ENCODE measurements around the gene SOHLH1.

Gene SOHLH1

GRCh38 chr9:135690836-135691570 is 8.3 kb downstream of the SOHLH1 start:
- peaks cover 5% of the 10 kb centered on the region for H3K27me3 ChIP-seq (ENCODE audit: low read depth, low read length)
- no peaks in the 10 kb centered on the region for H3K9me3 ChIP-seq (ENCODE audit: control insufficient read depth in 1 of 2, low read length in 2 of 2)
- no peak overlapping the region for H3K4me3 ChIP-seq (ENCODE audit: low read depth in 1 of 2, low read length in 2 of 2)
- H3K27ac ChIP-seq (ENCODE audit: low read length) = no peak overlapping the region
- H3K36me3 ChIP-seq (ENCODE audit: control insufficient read depth in 1 of 2, insufficient read depth in 2 of 2, low read length in 2 of 2) = no peaks in the 10 kb centered on the region
- no peaks in the 10 kb centered on the region for H3K4me1 ChIP-seq (ENCODE audit: control insufficient read depth in 1 of 2, insufficient read depth in 2 of 2, low read length in 2 of 2)

- H3K9me3 ChIP-seq (ENCODE audit: control insufficient read depth in 1 of 2, low read length in 2 of 2) = no peaks in the 10 kb centered on the region
- no peak overlapping the region for H3K27ac ChIP-seq (ENCODE audit: low read length)
- no peak overlapping the region for H3K4me3 ChIP-seq (ENCODE audit: low read depth in 1 of 2, low read length in 2 of 2)
- no peaks in the 10 kb centered on the region for H3K4me1 ChIP-seq (ENCODE audit: control insufficient read depth in 1 of 2, insufficient read depth in 2 of 2, low read length in 2 of 2)
- H3K36me3 ChIP-seq (ENCODE audit: control insufficient read depth in 1 of 2, insufficient read depth in 2 of 2, low read length in 2 of 2) = no peaks in the 10 kb centered on the region
- H3K27me3 ChIP-seq (ENCODE audit: low read depth, low read length) = peaks cover 3% of the 10 kb centered on the region
These were observed 10.3 kb downstream of the SOHLH1 start for GRCh38 chr9:135689011-135689410.

DNA sequence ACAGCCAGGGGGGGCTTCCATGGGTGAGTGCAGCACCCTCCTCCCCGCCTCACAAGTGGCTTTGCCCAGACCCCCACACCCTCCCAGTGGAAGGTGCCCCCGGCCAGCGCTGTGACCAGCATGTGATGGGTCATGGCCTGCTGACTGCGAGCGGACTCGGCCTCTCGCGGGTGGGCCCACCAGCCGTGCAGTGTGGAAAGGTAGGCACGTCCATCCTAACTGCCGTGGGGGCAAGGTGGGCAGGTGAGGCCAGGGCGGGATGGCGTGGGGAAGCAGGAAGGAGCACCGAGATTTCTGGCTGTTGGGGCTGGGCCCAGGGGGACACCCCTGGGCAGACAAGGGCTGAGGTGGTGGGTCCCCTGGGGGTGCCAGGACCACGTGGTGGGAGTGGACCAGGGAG is 12.1 kb downstream of the SOHLH1 start:
- Histone ChIP-seq H3K9me3 (ENCODE audit: control insufficient read depth in 1 of 2, low read length in 2 of 2) (no peaks in the 10 kb centered on the region), H3K36me3 (ENCODE audit: control insufficient read depth in 1 of 2, insufficient read depth in 2 of 2, low read length in 2 of 2) (no peaks in the 10 kb centered on the region), H3K4me1 (ENCODE audit: control insufficient read depth in 1 of 2, insufficient read depth in 2 of 2, low read length in 2 of 2) (no peaks in the 10 kb centered on the region), H3K27me3 (ENCODE audit: low read depth, low read length) (no peaks in the 10 kb centered on the region), H3K27ac (ENCODE audit: low read length) (no peak overlapping the region), H3K4me3 (ENCODE audit: low read depth in 1 of 2, low read length in 2 of 2) (no peak overlapping the region)

DNA sequence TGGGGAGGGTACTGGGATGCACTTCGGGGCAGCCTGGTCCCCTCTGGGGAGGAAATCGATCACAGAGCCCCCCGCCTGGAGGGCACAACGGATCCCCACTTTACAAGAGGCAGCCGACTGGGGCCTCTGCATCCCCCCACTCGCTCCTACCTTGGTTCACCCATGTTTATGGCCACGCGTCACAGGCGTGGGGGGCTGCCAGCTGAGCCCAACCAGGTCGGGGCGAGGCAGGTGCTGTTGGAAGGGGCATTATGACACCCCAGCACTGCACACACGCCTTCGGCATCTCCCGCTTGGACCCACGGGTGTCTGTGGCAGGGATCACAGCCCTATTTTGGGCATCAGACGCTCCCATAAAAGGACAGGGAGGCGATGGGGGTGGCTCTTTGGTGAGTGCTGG is 14.6 kb downstream of the SOHLH1 start:
- no peaks in the 10 kb centered on the region for H3K4me1 ChIP-seq (ENCODE audit: control insufficient read depth in 1 of 2, insufficient read depth in 2 of 2, low read length in 2 of 2)
- no peak overlapping the region for H3K4me3 ChIP-seq (ENCODE audit: low read depth in 1 of 2, low read length in 2 of 2)
- H3K9me3 ChIP-seq (ENCODE audit: control insufficient read depth in 1 of 2, low read length in 2 of 2) = no peaks in the 10 kb centered on the region
- H3K36me3 ChIP-seq (ENCODE audit: control insufficient read depth in 1 of 2, insufficient read depth in 2 of 2, low read length in 2 of 2) = no peaks in the 10 kb centered on the region
- no peaks in the 10 kb centered on the region for H3K27me3 ChIP-seq (ENCODE audit: low read depth, low read length)
- no peak overlapping the region for H3K27ac ChIP-seq (ENCODE audit: low read length)

DNA sequence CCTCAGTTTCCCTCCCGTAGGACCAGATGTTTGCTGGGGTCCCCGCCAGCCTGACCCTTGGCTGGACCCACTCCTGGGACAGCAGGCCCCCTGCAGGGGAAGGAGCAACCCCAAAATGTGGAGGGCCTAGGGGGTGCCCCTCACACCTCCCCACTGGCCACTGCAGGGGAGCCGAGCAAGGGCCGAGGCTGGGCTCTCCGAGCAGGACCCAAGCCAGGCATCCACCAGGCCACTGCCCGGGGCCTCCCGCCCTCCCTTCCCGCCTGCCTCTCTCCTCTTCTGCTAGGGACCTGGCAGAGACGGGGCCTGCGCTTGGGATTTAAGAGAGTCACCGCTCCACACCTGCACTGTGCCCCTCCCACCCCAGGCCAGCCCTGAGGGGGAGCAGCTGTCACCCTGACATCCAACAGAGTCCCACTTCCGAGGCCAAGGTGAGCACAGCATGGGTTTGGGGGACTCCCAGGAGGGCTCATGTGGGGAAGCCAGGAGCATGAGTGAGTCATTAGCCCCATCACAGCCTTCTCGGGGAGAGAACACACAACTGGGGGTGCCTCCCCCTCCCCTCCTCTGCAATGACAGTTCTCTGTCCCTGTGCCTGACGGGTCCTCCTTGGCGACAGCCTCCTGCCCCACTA is 15.8 kb downstream of the SOHLH1 start:
- H3K27me3 ChIP-seq (ENCODE audit: low read depth, low read length) = no peaks in the 10 kb centered on the region
- H3K9me3 ChIP-seq (ENCODE audit: control insufficient read depth in 1 of 2, low read length in 2 of 2) = no peaks in the 10 kb centered on the region
- H3K36me3 ChIP-seq (ENCODE audit: control insufficient read depth in 1 of 2, insufficient read depth in 2 of 2, low read length in 2 of 2) = no peaks in the 10 kb centered on the region

GRCh38 chr9:135681161-135681560 is 18.1 kb downstream of the SOHLH1 start:
- Histone ChIP-seq H3K27me3 (ENCODE audit: low read depth, low read length) (no peaks in the 10 kb centered on the region), H3K36me3 (ENCODE audit: control insufficient read depth in 1 of 2, insufficient read depth in 2 of 2, low read length in 2 of 2) (no peaks in the 10 kb centered on the region), H3K9me3 (ENCODE audit: control insufficient read depth in 1 of 2, low read length in 2 of 2) (no peaks in the 10 kb centered on the region), H3K4me3 (ENCODE audit: low read depth in 1 of 2, low read length in 2 of 2) (no peak overlapping the region), H3K27ac (ENCODE audit: low read length) (no peak overlapping the region), H3K4me1 (ENCODE audit: control insufficient read depth in 1 of 2, insufficient read depth in 2 of 2, low read length in 2 of 2) (no peaks in the 10 kb centered on the region)

More for the DNA sequence above, 15.8 kb downstream of the SOHLH1 start:
- H3K27ac ChIP-seq (ENCODE audit: low read length) = no peak overlapping the region
- H3K4me1 ChIP-seq (ENCODE audit: control insufficient read depth in 1 of 2, insufficient read depth in 2 of 2, low read length in 2 of 2) = no peaks in the 10 kb centered on the region
- H3K4me3 ChIP-seq (ENCODE audit: low read depth in 1 of 2, low read length in 2 of 2) = no peak overlapping the region

- Histone ChIP-seq H3K27me3 (ENCODE audit: low read depth, low read length) (no peaks in the 10 kb centered on the region), H3K4me3 (ENCODE audit: low read depth in 1 of 2, low read length in 2 of 2) (no peak overlapping the region), H3K27ac (ENCODE audit: low read length) (no peak overlapping the region), H3K9me3 (ENCODE audit: control insufficient read depth in 1 of 2, low read length in 2 of 2) (no peaks in the 10 kb centered on the region), H3K36me3 (ENCODE audit: control insufficient read depth in 1 of 2, insufficient read depth in 2 of 2, low read length in 2 of 2) (no peaks in the 10 kb centered on the region), H3K4me1 (ENCODE audit: control insufficient read depth in 1 of 2, insufficient read depth in 2 of 2, low read length in 2 of 2) (no peaks in the 10 kb centered on the region)
These were observed 19.2 kb downstream of the SOHLH1 start for GRCh38 chr9:135680056-135680455.

GRCh38 chr9:135678236-135679017 is 20.9 kb downstream of the SOHLH1 start:
- no peaks in the 10 kb centered on the region for H3K27me3 ChIP-seq (ENCODE audit: low read depth, low read length)
- H3K36me3 ChIP-seq (ENCODE audit: control insufficient read depth in 1 of 2, insufficient read depth in 2 of 2, low read length in 2 of 2) = no peaks in the 10 kb centered on the region
- H3K4me1 ChIP-seq (ENCODE audit: control insufficient read depth in 1 of 2, insufficient read depth in 2 of 2, low read length in 2 of 2) = no peaks in the 10 kb centered on the region
- no peaks in the 10 kb centered on the region for H3K9me3 ChIP-seq (ENCODE audit: control insufficient read depth in 1 of 2, low read length in 2 of 2)
- H3K27ac ChIP-seq (ENCODE audit: low read length) = no peak overlapping the region
- no peak overlapping the region for H3K4me3 ChIP-seq (ENCODE audit: low read depth in 1 of 2, low read length in 2 of 2)

GRCh38 chr9:135677641-135678168 is 21.6 kb downstream of the SOHLH1 start:
- H3K4me3 ChIP-seq (ENCODE audit: low read depth in 1 of 2, low read length in 2 of 2) = no peak overlapping the region
- H3K36me3 ChIP-seq (ENCODE audit: control insufficient read depth in 1 of 2, insufficient read depth in 2 of 2, low read length in 2 of 2) = no peaks in the 10 kb centered on the region
- H3K4me1 ChIP-seq (ENCODE audit: control insufficient read depth in 1 of 2, insufficient read depth in 2 of 2, low read length in 2 of 2) = no peaks in the 10 kb centered on the region
- H3K9me3 ChIP-seq (ENCODE audit: control insufficient read depth in 1 of 2, low read length in 2 of 2) = no peaks in the 10 kb centered on the region
- H3K27me3 ChIP-seq (ENCODE audit: low read depth, low read length) = no peaks in the 10 kb centered on the region
- no peak overlapping the region for H3K27ac ChIP-seq (ENCODE audit: low read length)

- H3K4me3 ChIP-seq (ENCODE audit: low read depth in 1 of 2, low read length in 2 of 2) = no peak overlapping the region
- no peaks in the 10 kb centered on the region for H3K4me1 ChIP-seq (ENCODE audit: control insufficient read depth in 1 of 2, insufficient read depth in 2 of 2, low read length in 2 of 2)
- no peaks in the 10 kb centered on the region for H3K36me3 ChIP-seq (ENCODE audit: control insufficient read depth in 1 of 2, insufficient read depth in 2 of 2, low read length in 2 of 2)
- no peaks in the 10 kb centered on the region for H3K9me3 ChIP-seq (ENCODE audit: control insufficient read depth in 1 of 2, low read length in 2 of 2)
- no peaks in the 10 kb centered on the region for H3K27me3 ChIP-seq (ENCODE audit: low read depth, low read length)
- H3K27ac ChIP-seq (ENCODE audit: low read length) = no peak overlapping the region
These were observed 22.4 kb downstream of the SOHLH1 start for GRCh38 chr9:135676891-135677290.

DNA sequence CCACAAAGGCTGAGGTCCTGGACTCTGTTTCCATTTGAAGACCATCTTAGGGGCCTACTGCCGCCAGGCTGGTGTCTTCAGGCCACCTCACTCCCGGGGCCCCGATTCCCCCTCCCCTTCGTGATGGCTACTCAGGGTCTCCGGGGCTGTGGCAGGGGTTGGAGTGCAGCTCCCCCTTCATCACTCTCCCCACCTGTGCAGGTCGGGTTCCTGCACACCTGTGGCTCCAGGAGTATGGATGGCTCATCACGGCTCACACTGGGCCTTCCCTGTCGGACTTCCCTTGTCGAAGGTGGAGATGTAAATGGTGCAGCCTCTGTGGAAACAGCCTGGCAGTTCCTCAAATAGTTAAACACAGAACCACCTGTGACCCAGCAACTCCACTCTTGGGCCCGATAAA is 24.3 kb downstream of the SOHLH1 start:
- H3K36me3 ChIP-seq (ENCODE audit: control insufficient read depth in 1 of 2, insufficient read depth in 2 of 2, low read length in 2 of 2) = no peaks in the 10 kb centered on the region

More for the DNA sequence above, 24.3 kb downstream of the SOHLH1 start:
- Histone ChIP-seq H3K27me3 (ENCODE audit: low read depth, low read length) (no peaks in the 10 kb centered on the region), H3K9me3 (ENCODE audit: control insufficient read depth in 1 of 2, low read length in 2 of 2) (no peaks in the 10 kb centered on the region), H3K27ac (ENCODE audit: low read length) (no peak overlapping the region), H3K4me3 (ENCODE audit: low read depth in 1 of 2, low read length in 2 of 2) (no peak overlapping the region), H3K4me1 (ENCODE audit: control insufficient read depth in 1 of 2, insufficient read depth in 2 of 2, low read length in 2 of 2) (no peaks in the 10 kb centered on the region)

All from muscle layer of duodenum (tissue), 2 donors.